Measurements from ENCODE around the gene NR6A1.

The NR6A1 gene

GRCh38 chr9:124488641-124489210 is 282.4 kb downstream of the NR6A1 start:
- Histone ChIP-seq H3K27me3 (ENCODE audit: control insufficient read depth, insufficient read depth, low read length) (peaks cover 45% of the 10 kb centered on the region), H3K9ac (ENCODE audit: low read length) (no peak overlapping the region), H3K36me3 (ENCODE audit: control insufficient read depth, insufficient read depth, low read length) (no peaks in the 10 kb centered on the region), H3K4me1 (ENCODE audit: control insufficient read depth, insufficient read depth, low read length) (no peaks in the 10 kb centered on the region), H3K4me3 (ENCODE audit: low read length) (no peak overlapping the region), H3K9me3 (ENCODE audit: control insufficient read depth, low read length) (no peaks in the 10 kb centered on the region)

- peaks cover 57% of the 10 kb centered on the region for H3K27me3 ChIP-seq (ENCODE audit: control insufficient read depth, insufficient read depth, low read length)
- H3K9me3 ChIP-seq (ENCODE audit: control insufficient read depth, low read length): no peaks in the 10 kb centered on the region
- no peaks in the 10 kb centered on the region for H3K36me3 ChIP-seq (ENCODE audit: control insufficient read depth, insufficient read depth, low read length)
- H3K9ac ChIP-seq (ENCODE audit: low read length): no peak overlapping the region
- H3K4me1 ChIP-seq (ENCODE audit: control insufficient read depth, insufficient read depth, low read length): no peaks in the 10 kb centered on the region
- H3K4me3 ChIP-seq (ENCODE audit: low read length): no peak overlapping the region
These were observed 283.6 kb downstream of the NR6A1 start for GRCh38 chr9:124487260-124488182.

GRCh38 chr9:124486778-124487259 is 284.3 kb downstream of the NR6A1 start:
- Histone ChIP-seq H3K27me3 (ENCODE audit: control insufficient read depth, insufficient read depth, low read length) (peaks cover 62% of the 10 kb centered on the region), H3K4me3 (ENCODE audit: low read length) (no peak overlapping the region), H3K36me3 (ENCODE audit: control insufficient read depth, insufficient read depth, low read length) (no peaks in the 10 kb centered on the region)

GRCh38 chr9:124485936-124486335 is 285.2 kb downstream of the NR6A1 start:
- Histone ChIP-seq H3K27me3 (ENCODE audit: control insufficient read depth, insufficient read depth, low read length) (peaks cover 70% of the 10 kb centered on the region), H3K4me1 (ENCODE audit: control insufficient read depth, insufficient read depth, low read length) (no peaks in the 10 kb centered on the region), H3K9ac (ENCODE audit: low read length) (no peak overlapping the region), H3K9me3 (ENCODE audit: control insufficient read depth, low read length) (no peaks in the 10 kb centered on the region), H3K4me3 (ENCODE audit: low read length) (no peak overlapping the region), H3K36me3 (ENCODE audit: control insufficient read depth, insufficient read depth, low read length) (no peaks in the 10 kb centered on the region)

More at GRCh38 chr9:124486778-124487259, 284.3 kb downstream of the NR6A1 start:
- Histone ChIP-seq H3K9ac (ENCODE audit: low read length) (no peak overlapping the region), H3K4me1 (ENCODE audit: control insufficient read depth, insufficient read depth, low read length) (no peaks in the 10 kb centered on the region), H3K9me3 (ENCODE audit: control insufficient read depth, low read length) (no peaks in the 10 kb centered on the region)

DNA sequence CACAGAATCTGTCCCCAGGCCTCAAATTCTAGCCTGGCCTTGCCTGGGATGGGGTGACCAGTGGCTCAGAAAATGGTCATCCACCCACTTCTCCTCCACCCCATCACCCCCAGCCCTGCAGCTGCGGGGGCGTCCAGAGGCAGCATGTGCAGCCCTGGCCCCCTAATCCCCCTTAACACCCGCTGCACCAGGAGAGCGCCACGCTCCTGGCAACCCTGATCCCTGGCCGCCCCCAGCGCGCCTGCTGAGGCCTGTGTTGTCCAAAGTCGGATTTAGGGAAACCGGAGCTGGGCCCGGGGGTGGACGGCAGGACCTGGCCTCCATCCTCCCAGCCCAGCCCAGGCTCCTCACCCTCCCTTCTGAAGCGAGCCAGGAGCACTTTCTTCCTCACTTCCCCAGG is 285.9 kb downstream of the NR6A1 start:
- Histone ChIP-seq H3K9ac (ENCODE audit: low read length) (no peak overlapping the region), H3K4me3 (ENCODE audit: low read length) (no peak overlapping the region), H3K27me3 (ENCODE audit: control insufficient read depth, insufficient read depth, low read length) (peaks cover 77% of the 10 kb centered on the region), H3K9me3 (ENCODE audit: control insufficient read depth, low read length) (no peaks in the 10 kb centered on the region), H3K4me1 (ENCODE audit: control insufficient read depth, insufficient read depth, low read length) (no peaks in the 10 kb centered on the region), H3K36me3 (ENCODE audit: control insufficient read depth, insufficient read depth, low read length) (no peaks in the 10 kb centered on the region)

- H3K4me1 ChIP-seq (ENCODE audit: control insufficient read depth, insufficient read depth, low read length): no peaks in the 10 kb centered on the region
- H3K36me3 ChIP-seq (ENCODE audit: control insufficient read depth, insufficient read depth, low read length): no peaks in the 10 kb centered on the region
- no peak overlapping the region for H3K9ac ChIP-seq (ENCODE audit: low read length)
- H3K27me3 ChIP-seq (ENCODE audit: control insufficient read depth, insufficient read depth, low read length): peaks cover 81% of the 10 kb centered on the region
- no peak overlapping the region for H3K4me3 ChIP-seq (ENCODE audit: low read length)
- no peaks in the 10 kb centered on the region for H3K9me3 ChIP-seq (ENCODE audit: control insufficient read depth, low read length)
These were observed 287.6 kb downstream of the NR6A1 start for GRCh38 chr9:124483481-124483880.

DNA sequence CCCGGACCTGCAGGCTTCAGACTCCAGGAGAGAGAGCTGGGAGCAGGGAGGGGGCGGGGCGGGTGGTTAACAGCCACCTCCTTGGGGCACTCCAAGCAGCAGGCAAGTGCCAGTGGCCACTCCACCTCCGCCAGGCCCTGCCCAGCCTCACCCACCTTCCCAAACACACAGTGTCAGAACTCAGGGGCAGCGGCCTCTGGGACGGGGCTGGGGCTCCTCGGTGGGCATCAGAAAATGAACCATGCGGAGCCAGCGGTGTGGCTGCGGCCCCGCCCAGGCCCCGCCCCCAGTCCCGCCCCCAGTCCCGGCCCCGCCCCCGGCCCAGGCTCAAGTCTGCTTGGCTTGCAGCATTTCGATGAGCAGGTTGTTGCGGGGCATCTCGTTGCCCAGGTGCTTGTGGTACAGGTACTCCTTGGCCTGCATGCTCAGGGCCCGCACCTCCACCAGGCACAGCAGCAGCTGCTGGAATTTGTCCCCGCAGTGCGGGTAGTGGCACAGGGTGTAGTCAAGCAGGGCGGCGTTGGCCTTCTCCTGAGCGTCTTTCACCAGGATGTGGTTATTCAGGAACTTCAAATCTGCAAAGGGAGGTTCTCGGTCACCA is 288.6 kb downstream of the NR6A1 start:
- Histone ChIP-seq H3K4me3 (ENCODE audit: low read length) (no peak overlapping the region), H3K9ac (ENCODE audit: low read length) (no peak overlapping the region), H3K4me1 (ENCODE audit: control insufficient read depth, insufficient read depth, low read length) (no peaks in the 10 kb centered on the region), H3K36me3 (ENCODE audit: control insufficient read depth, insufficient read depth, low read length) (no peaks in the 10 kb centered on the region), H3K27me3 (ENCODE audit: control insufficient read depth, insufficient read depth, low read length) (peaks cover 80% of the 10 kb centered on the region), H3K9me3 (ENCODE audit: control insufficient read depth, low read length) (no peaks in the 10 kb centered on the region)

DNA sequence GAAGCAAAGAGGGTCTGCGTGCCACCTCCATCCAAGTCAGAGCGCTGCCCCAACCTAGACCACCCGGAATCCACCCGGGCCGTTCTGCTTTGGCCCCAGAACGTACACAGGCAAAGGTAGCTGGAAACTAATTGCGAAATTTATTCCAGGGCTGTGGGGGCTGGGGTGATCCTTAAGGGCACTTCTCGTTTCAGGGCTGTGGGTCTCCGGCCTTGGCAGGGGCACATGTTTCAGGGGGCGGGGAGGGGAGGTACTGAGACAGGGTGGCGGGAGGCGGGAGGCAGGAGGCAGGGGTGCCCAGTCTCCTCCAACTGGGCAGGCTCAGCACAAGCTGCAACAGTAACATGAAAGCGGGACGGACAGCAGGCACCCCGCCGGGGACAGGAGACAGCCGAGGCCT is 290.0 kb downstream of the NR6A1 start:
- H3K4me1 ChIP-seq (ENCODE audit: control insufficient read depth, insufficient read depth, low read length): no peaks in the 10 kb centered on the region
- H3K9me3 ChIP-seq (ENCODE audit: control insufficient read depth, low read length): no peaks in the 10 kb centered on the region
- peaks cover 80% of the 10 kb centered on the region for H3K27me3 ChIP-seq (ENCODE audit: control insufficient read depth, insufficient read depth, low read length)

GRCh38 chr9:124480621-124480981 is 290.5 kb downstream of the NR6A1 start:
- H3K36me3 ChIP-seq (ENCODE audit: control insufficient read depth, insufficient read depth, low read length): no peaks in the 10 kb centered on the region
- H3K27me3 ChIP-seq (ENCODE audit: control insufficient read depth, insufficient read depth, low read length): peaks cover 82% of the 10 kb centered on the region
- no peak overlapping the region for H3K4me3 ChIP-seq (ENCODE audit: low read length)

More for the DNA sequence above, 290.0 kb downstream of the NR6A1 start:
- Histone ChIP-seq H3K9ac (ENCODE audit: low read length) (no peak overlapping the region), H3K36me3 (ENCODE audit: control insufficient read depth, insufficient read depth, low read length) (no peaks in the 10 kb centered on the region), H3K4me3 (ENCODE audit: low read length) (no peak overlapping the region)

DNA sequence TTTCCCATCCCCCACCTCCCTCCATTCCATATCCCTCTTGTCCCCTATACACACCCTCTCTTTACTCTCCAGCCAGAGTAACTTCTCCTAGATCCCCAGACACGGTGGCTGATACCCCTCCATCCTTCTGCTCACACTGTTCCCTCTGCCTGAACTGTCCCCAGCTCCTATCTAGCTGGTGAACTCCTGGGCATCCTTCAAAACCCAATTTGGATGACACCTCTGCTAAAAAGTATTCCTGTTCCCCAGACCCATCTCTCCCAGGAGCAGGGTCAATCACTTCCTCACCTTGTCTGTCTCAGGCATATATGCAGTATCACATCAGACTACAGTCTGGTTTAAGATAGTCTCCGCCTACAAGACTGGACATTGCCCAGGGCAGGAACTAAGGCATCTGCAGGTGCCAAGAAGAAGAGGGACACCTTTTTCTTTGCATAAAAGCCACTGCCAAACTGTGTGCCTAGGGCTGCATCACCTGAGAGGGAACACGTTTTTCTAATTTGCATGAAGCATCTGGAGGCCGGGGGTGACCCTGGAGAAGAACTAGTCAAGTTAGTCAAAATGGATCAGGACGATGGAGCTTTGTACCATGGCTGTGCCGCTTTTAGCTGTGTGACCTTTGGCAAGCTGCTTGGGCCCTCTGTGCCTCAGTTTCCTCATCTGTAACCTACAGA is 291.0 kb downstream of the NR6A1 start:
- Histone ChIP-seq H3K4me3 (ENCODE audit: low read length) (no peak overlapping the region), H3K36me3 (ENCODE audit: control insufficient read depth, insufficient read depth, low read length) (no peaks in the 10 kb centered on the region), H3K9me3 (ENCODE audit: control insufficient read depth, low read length) (no peaks in the 10 kb centered on the region), H3K27me3 (ENCODE audit: control insufficient read depth, insufficient read depth, low read length) (peaks cover 80% of the 10 kb centered on the region), H3K4me1 (ENCODE audit: control insufficient read depth, insufficient read depth, low read length) (no peaks in the 10 kb centered on the region), H3K9ac (ENCODE audit: low read length) (no peak overlapping the region)

More at GRCh38 chr9:124480621-124480981, 290.5 kb downstream of the NR6A1 start:
- Histone ChIP-seq H3K4me1 (ENCODE audit: control insufficient read depth, insufficient read depth, low read length) (no peaks in the 10 kb centered on the region), H3K9ac (ENCODE audit: low read length) (no peak overlapping the region), H3K9me3 (ENCODE audit: control insufficient read depth, low read length) (no peaks in the 10 kb centered on the region)

DNA sequence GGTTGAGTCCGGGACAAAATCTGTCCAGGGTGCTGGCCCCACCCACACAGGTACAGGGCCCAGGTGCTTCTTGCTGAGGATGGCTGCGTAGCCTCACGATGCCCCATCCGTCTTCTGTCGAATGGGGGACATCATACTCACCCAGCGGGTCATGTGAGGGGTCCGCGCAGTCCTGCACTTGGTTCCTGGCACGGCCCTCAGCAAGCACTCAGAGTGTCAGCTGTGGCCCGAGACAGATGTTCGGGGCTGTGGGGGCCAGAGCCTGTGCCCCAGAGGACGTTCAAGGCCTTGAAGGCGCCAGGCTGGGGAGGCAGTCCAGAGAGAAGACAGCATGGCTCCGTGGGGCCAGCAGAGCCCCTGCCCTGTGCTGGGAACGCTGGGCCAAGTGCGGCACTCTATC is 291.7 kb downstream of the NR6A1 start:
- H3K4me3 ChIP-seq (ENCODE audit: low read length): no peak overlapping the region
- peaks cover 79% of the 10 kb centered on the region for H3K27me3 ChIP-seq (ENCODE audit: control insufficient read depth, insufficient read depth, low read length)
- no peaks in the 10 kb centered on the region for H3K36me3 ChIP-seq (ENCODE audit: control insufficient read depth, insufficient read depth, low read length)
- no peak overlapping the region for H3K9ac ChIP-seq (ENCODE audit: low read length)
- no peaks in the 10 kb centered on the region for H3K9me3 ChIP-seq (ENCODE audit: control insufficient read depth, low read length)
- no peaks in the 10 kb centered on the region for H3K4me1 ChIP-seq (ENCODE audit: control insufficient read depth, insufficient read depth, low read length)

All from mucosa of stomach (tissue), 1 donor.